Retinal pigment epithelial cell (primary cell): ENCODE data around the gene FRRS1.

Experiments
- DNase-seq: peaks from one replicate; pipeline ENCODE4 v3.0.0-alpha.2; 2010; ENCODE audit warnings: low read depth
- H3K4me3 ChIP-seq: 2 replicates; pipeline ENCODE4 v1.5.1; 2011; ENCODE audit warnings: mild to moderate bottlenecking, low read length, control low read depth, moderate library complexity
- CTCF ChIP-seq: conservative IDR thresholded peaks from 2 replicates; pipeline ENCODE4 v1.5.1; 2011; ENCODE audit warnings: low read depth, low read length, control low read depth, inconsistent platforms

The FRRS1 gene

GRCh38 chr1:99702221-99702620 is 64.2 kb downstream of the FRRS1 start:
- no peak for DNase-seq
- H3K4me3 ChIP-seq: no peak overlapping the region

GRCh38 chr1:99700020-99700419 is 66.4 kb downstream of the FRRS1 start:
- no peak for DNase-seq
- H3K4me3 ChIP-seq: no peak overlapping the region
- TF ChIP-seq CTCF: no peak

More at GRCh38 chr1:99702221-99702620, 64.2 kb downstream of the FRRS1 start:
- no peak for TF ChIP-seq CTCF

GRCh38 chr1:99697580-99697979 is 68.9 kb downstream of the FRRS1 start:
- no peak for DNase-seq
- H3K4me3 ChIP-seq: no peak overlapping the region
- no peak for TF ChIP-seq CTCF

- no peak overlapping the region for H3K4me3 ChIP-seq
- no peak for DNase-seq
- TF ChIP-seq CTCF: no peak
Measured at GRCh38 chr1:99696616-99697015, 69.8 kb downstream of the FRRS1 start.

- H3K4me3 ChIP-seq: no peak overlapping the region
- DNase-seq: no peak
- no peak for TF ChIP-seq CTCF
Measured at GRCh38 chr1:99691175-99691574, 75.3 kb downstream of the FRRS1 start.

- no peak overlapping the region for H3K4me3 ChIP-seq
- peak; percentile 68 for TF ChIP-seq CTCF
- peak; percentile 80 for DNase-seq
Measured at GRCh38 chr1:99685516-99686180, 80.8 kb downstream of the FRRS1 start.

- DNase-seq: no peak
- no peak for TF ChIP-seq CTCF
- no peak overlapping the region for H3K4me3 ChIP-seq
Measured at GRCh38 chr1:99682291-99682751, 84.1 kb downstream of the FRRS1 start.
